Measurements from ENCODE around the gene PBX1. TPM values are rescaled to one million over a fixed set of nuclear protein-coding genes. Genes with fewer than 3 reads are reported as not detected.

Gene PBX1
- total and polyA plus RNA-seq, 10 of the 15 experiments (the other 5 are each of a cell fraction or from before 2014, with no cell fraction given): 0.05 to 0.28 (median 0.11) TPM; not detected in 5

- TF ChIP-seq JUND (IDR thresholded peaks at IDR 0.05; ENCODE audit: low read depth, low read length) (no peak), IRF4 (IDR thresholded peaks at IDR 0.05; ENCODE audit: low read depth, low read length) (no peak), GABPA (IDR thresholded peaks at IDR 0.05; ENCODE audit: low read depth) (no peak), SMAD5 (IDR thresholded peaks at IDR 0.05; ENCODE audit: low read depth) (no peak), MXI1 (IDR thresholded peaks at IDR 0.05; ENCODE audit: low read depth, low read length) (no peak)
Measured at GRCh38 chr1:164649146-164649545, 90.2 kb downstream of the PBX1 start (continued).

- Histone ChIP-seq H3K4me2 (ENCODE audit: control insufficient read depth, insufficient read depth) (no peak overlapping the region), H3K9ac (ENCODE audit: control insufficient read depth, insufficient read depth, low read length) (no peak overlapping the region), H3K27ac (ENCODE audit: control insufficient read depth, insufficient read depth) (no peak overlapping the region), H3K4me3 (no peak overlapping the region), H3K4me1 (ENCODE audit: control insufficient read depth, insufficient read depth, low read length) (no peaks in the 10 kb centered on the region), H4K20me1 (ENCODE audit: control insufficient read depth, insufficient read depth) (no peaks in the 10 kb centered on the region), H3K27me3 (replicated peaks in 1 of 2; ENCODE audit: control insufficient read depth in 2 of 2, insufficient read depth in 2 of 2, low read length in 1 of 2) (no peaks in the 10 kb centered on the region), H2AFZ (ENCODE audit: control insufficient read depth, low read depth, low read length) (no peak overlapping the region), H3K36me3 (ENCODE audit: control insufficient read depth in 2 of 2, insufficient read depth in 2 of 2, low read length in 1 of 2) (no peaks in the 10 kb centered on the region), H3K79me2 (ENCODE audit: control insufficient read depth, insufficient read depth, low read length) (no peaks in the 10 kb centered on the region), H3K9me3 (replicated peaks; ENCODE audit: control insufficient read depth, insufficient read depth, low read length) (no peaks in the 10 kb centered on the region)
- in situ Hi-C loops (cut with MboI) (no loop called here), intact Hi-C loops (cut with micrococcal nuclease; ENCODE audit: unreplicated experiment) (no loop called here)
- ChIA-PET SMC1A (ENCODE audit: uncharacterized antibody, unreplicated experiment) (no interaction called here), RAD21 (ENCODE audit: unreplicated experiment) (no interaction called here), POLR2A (no interaction called here), CTCF (interaction anchor here (0.7 kb wide), 1 partner anchor 951 kb away, joined by 4 read pairs; no protein-coding TSS in a partner anchor)
- no peak for FAIRE-seq
- BruUV-seq (replicated peaks): no TSS peak
- no peak for DNase-seq (ENCODE audit: low read depth, low spot score)
- WGBS (ENCODE audit: insufficient coverage, insufficient replicate concordance, low lambda C conversion rate, missing lambda C conversion rate): 0% methylated on average over 2 of the region's 2 CpGs
- ATAC-seq: no peak
- no peak for TF ChIP-seq SREBF2 (IDR thresholded peaks at IDR 0.05; ENCODE audit: low read length)
- TF ChIP-seq STAT3 (IDR thresholded peaks at IDR 0.05; ENCODE audit: low read depth, low read length): no peak
- no peak for TF ChIP-seq EED (IDR thresholded peaks at IDR 0.05; ENCODE audit: low read depth)
Measured at GRCh38 chr1:164650531-164650930, 91.5 kb downstream of the PBX1 start.
